Measurements from ENCODE around the gene KCNQ5.

- TF ChIP-seq CTCF (conservative IDR thresholded peaks at IDR 0.05 in 1 of 2, IDR thresholded peaks at IDR 0.05 in 1 of 2; ENCODE audit: low read depth in 1 of 2, low read length in 2 of 2), result no peak
- no peak for TF ChIP-seq EZH2 (IDR thresholded peaks at IDR 0.05; ENCODE audit: low read length, missing control alignments)
These were observed 102.7 kb downstream of the KCNQ5 start for GRCh38 chr6:72724545-72724944.
